Ovary (tissue), 3 donors: ENCODE measurements around the gene ITPRID2.

Experiments used
- EP300 ChIP-seq: sonication (generic); formaldehyde crosslinking; IDR thresholded peaks from one replicate; pipeline ENCODE4 v1.6.1; 2017; ENCODE audit warnings: antibody characterized with exemption
- POLR2A ChIP-seq: fragments of 450-650 bp; IDR thresholded peaks from one replicate; pipeline ENCODE4 v1.6.1; 2017; ENCODE audit warnings: antibody characterized with exemption, mild to moderate bottlenecking, moderate library complexity
- TF ChIP-seq, protein P1 (sequence below), 3 donors: fragments of 450-650 bp in 2 of 3; fragments of 200-600 bp in 1 of 3; IDR thresholded peaks; one replicate each; pipeline versions ENCODE4 v1.5.1 to v1.8.0; 2016 to 2022; ENCODE audit warnings: antibody characterized with exemption in 3 of 3, mild to moderate bottlenecking in 1 of 3
- donor health status: DM: no; HTN: no; CAD: no.

DNA sequence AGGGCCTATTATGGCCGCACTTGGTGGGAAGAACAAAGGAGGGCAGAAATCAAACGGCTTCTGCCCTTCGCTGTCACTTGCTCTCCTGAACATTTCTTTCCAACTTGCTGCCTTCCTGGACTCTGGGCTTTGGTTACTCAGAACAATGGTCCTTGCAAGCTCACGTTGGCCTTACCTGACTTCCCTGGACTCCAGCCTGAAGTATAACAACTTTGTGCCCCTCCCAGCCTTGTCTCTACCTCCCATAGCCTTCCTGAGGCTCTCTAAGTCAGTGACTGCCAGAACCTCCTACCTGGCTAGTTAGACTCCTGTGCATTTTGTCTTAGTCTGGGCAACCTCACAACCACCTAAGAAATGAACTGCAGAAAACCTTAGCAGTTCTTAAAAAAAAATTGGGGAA, 30.2 kb upstream of the ITPRID2 start:
- TF ChIP-seq, protein P1, sequence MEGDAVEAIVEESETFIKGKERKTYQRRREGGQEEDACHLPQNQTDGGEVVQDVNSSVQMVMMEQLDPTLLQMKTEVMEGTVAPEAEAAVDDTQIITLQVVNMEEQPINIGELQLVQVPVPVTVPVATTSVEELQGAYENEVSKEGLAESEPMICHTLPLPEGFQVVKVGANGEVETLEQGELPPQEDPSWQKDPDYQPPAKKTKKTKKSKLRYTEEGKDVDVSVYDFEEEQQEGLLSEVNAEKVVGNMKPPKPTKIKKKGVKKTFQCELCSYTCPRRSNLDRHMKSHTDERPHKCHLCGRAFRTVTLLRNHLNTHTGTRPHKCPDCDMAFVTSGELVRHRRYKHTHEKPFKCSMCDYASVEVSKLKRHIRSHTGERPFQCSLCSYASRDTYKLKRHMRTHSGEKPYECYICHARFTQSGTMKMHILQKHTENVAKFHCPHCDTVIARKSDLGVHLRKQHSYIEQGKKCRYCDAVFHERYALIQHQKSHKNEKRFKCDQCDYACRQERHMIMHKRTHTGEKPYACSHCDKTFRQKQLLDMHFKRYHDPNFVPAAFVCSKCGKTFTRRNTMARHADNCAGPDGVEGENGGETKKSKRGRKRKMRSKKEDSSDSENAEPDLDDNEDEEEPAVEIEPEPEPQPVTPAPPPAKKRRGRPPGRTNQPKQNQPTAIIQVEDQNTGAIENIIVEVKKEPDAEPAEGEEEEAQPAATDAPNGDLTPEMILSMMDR (IDR thresholded peaks at IDR 0.05) = no peak
- TF ChIP-seq POLR2A = no peak
- no peak for TF ChIP-seq EP300
